B cell (primary cell): ENCODE data around the gene NHSL2. TPM values are rescaled to one million over a fixed set of nuclear protein-coding genes. Genes with fewer than 3 reads are reported as not detected.
"Not testable (repeated sequence)": the region's sequence is repeated elsewhere in the genome, so short reads cannot be mapped to it uniquely, and the experiment has no call there.

Experiments used
- ATAC-seq: fragments of 200-7000 bp; cut with Tn5 transposase; one replicate; pipeline ENCODE4 v1.10.0; 2021; ENCODE audit warnings: low read depth, mild to moderate bottlenecking, moderate number of reproducible peaks, moderate library complexity
- CTCF ChIA-PET: fragments of 350-600 bp; sonication (Branson Sonifier 250); formaldehyde crosslinking; loops from one replicate; lab custom pipeline; 2021; ENCODE audit warnings: antibody characterized with exemption, inconsistent platforms; lab: Charles Lee
- POLR2A ChIA-PET: fragments of 350-600 bp; sonication (Branson Sonifier 250); formaldehyde crosslinking; loops from one replicate; lab custom pipeline; 2021; ENCODE audit warnings: antibody characterized with exemption; lab: Charles Lee
- DNase-seq: peaks from one replicate; pipeline ENCODE4 v3.0.0; 2013
- H2AFZ ChIP-seq: 2 replicates; pipeline ENCODE4 v1.6.1; 2012; ENCODE audit warnings: mild to moderate bottlenecking, low read depth, low read length; ENCODE audit not compliant: insufficient read depth, poor library complexity, severe bottlenecking
- H3K27ac ChIP-seq, 2 donors: 1 replicate in 1 of 2; 2 replicates in 1 of 2; pipeline ENCODE4 v1.5.1; 2012 to 2013; ENCODE audit warnings: low read length in 2 of 2, mild to moderate bottlenecking in 2 of 2, moderate library complexity in 1 of 2
- H3K27me3 ChIP-seq, 4 experiments: fragments of 200-600 bp in 1 of 4; sonication (generic) in 1 of 4; replicated peaks in 1 of 4; 1 replicate in 2 of 4; 2 replicates in 2 of 4; pipeline versions ENCODE4 v1.6.1 to v1.7.0; 2013 to 2016; ENCODE audit warnings: low read length in 3 of 4, mild to moderate bottlenecking in 2 of 4, mixed read lengths in 1 of 4, moderate library complexity in 1 of 4; ENCODE audit not compliant: insufficient read depth in 4 of 4, control insufficient read depth in 3 of 4; ENCODE audit errors: control extremely low read depth in 1 of 4
- H3K36me3 ChIP-seq, 2 experiments: replicated peaks in 1 of 2; 1 replicate in 1 of 2; 2 replicates in 1 of 2; pipeline versions ENCODE4 v1.6.1 to v1.7.1; 2013; ENCODE audit warnings: low read length in 1 of 2; ENCODE audit not compliant: insufficient read depth in 2 of 2, control insufficient read depth in 1 of 2; ENCODE audit errors: control extremely low read depth in 1 of 2, extremely low read depth in 1 of 2
- H3K4me1 ChIP-seq, 2 donors: fragments of 200-600 bp in 1 of 2; sonication (generic) in 1 of 2; 1 replicate in 1 of 2; 2 replicates in 1 of 2; pipeline versions ENCODE4 v1.5.1 to v1.6.1; 2013 to 2017; ENCODE audit warnings: low read length in 2 of 2; ENCODE audit not compliant: control insufficient read depth in 2 of 2, insufficient read depth in 2 of 2
- H3K4me2 ChIP-seq: replicated peaks from 2 replicates; pipeline ENCODE3; 2012; ENCODE audit warnings: mild to moderate bottlenecking, low read depth, low read length; ENCODE audit not compliant: poor library complexity, severe bottlenecking
- H3K4me3 ChIP-seq, 5 experiments: fragments of 200-600 bp in 1 of 5; sonication (generic) in 1 of 5; 1 replicate in 3 of 5; 2 replicates in 2 of 5; pipeline versions ENCODE4 v1.5.1 to v1.7.0; 2011 to 2016; ENCODE audit warnings: low read length in 4 of 5, mild to moderate bottlenecking in 4 of 5, low read depth in 2 of 5, control low read depth in 1 of 5, moderate library complexity in 1 of 5; ENCODE audit not compliant: insufficient read depth in 1 of 5; ENCODE audit errors: control extremely low read depth in 1 of 5, extremely low read depth in 1 of 5
- H3K79me2 ChIP-seq: fragments of 200-600 bp; sonication (generic); one replicate; pipeline ENCODE4 v1.6.0; 2016; ENCODE audit warnings: low read length; ENCODE audit not compliant: control insufficient read depth, insufficient read depth
- H3K9ac ChIP-seq: fragments of 200-600 bp; sonication (generic); 2 replicates; pipeline ENCODE4 v1.6.1; 2017; ENCODE audit warnings: mild to moderate bottlenecking, low read length, moderate library complexity
- H3K9me3 ChIP-seq, 3 donors: one replicate each; pipeline versions ENCODE4 v1.6.1 to v1.7.1; 2013; ENCODE audit warnings: low read length in 2 of 3; ENCODE audit not compliant: control insufficient read depth in 2 of 3, insufficient read depth in 1 of 3; ENCODE audit errors: control extremely low read depth in 1 of 3
- H4K20me1 ChIP-seq: 2 replicates; pipeline ENCODE4 v1.6.0; 2012; ENCODE audit warnings: mild to moderate bottlenecking, low read length; ENCODE audit not compliant: insufficient read depth, control insufficient read depth, poor library complexity, severe bottlenecking
- H3K27ac Mint-ChIP-seq: one replicate; pipeline ENCODE4 v1.8.0; 2021; ENCODE audit warnings: mixed read lengths
- H3K27me3 Mint-ChIP-seq: one replicate; pipeline ENCODE4 v1.8.0; 2021; ENCODE audit warnings: mixed read lengths
- H3K4me1 Mint-ChIP-seq: one replicate; pipeline ENCODE4 v1.8.0; 2021; ENCODE audit warnings: mixed read lengths
- H3K4me3 Mint-ChIP-seq: one replicate; pipeline ENCODE4 v1.8.0; 2021; ENCODE audit warnings: mixed read lengths
- H3K9me3 Mint-ChIP-seq: one replicate; pipeline ENCODE4 v1.8.0; 2022; ENCODE audit warnings: mixed read lengths; ENCODE audit not compliant: insufficient read depth
- CTCF ChIP-seq: fragments of 200-600 bp; IDR thresholded peaks from one replicate; pipeline ENCODE4 v1.8.0; 2022; ENCODE audit warnings: antibody characterized with exemption, mild to moderate bottlenecking
- EZH2 ChIP-seq: IDR thresholded peaks from 2 replicates; pipeline ENCODE4 v1.6.1; 2012; ENCODE audit warnings: borderline replicate concordance, low read depth, mild to moderate bottlenecking, moderate library complexity, low read length; ENCODE audit not compliant: insufficient read depth, poor library complexity, severe bottlenecking
- WGBS: methylation state at CpG from one replicate; pipeline ENCODE4 v1.1.5; 2013; ENCODE audit warnings: missing lambda C conversion rate; ENCODE audit not compliant: insufficient coverage; 5-methylcytosine and 5-hydroxymethylcytosine counted together
- intact Hi-C: fragments of 100-400 bp; cut with micrococcal nuclease; formaldehyde crosslinking; loops from one replicate; pipeline ENCODE4 v1.10.0; 2022
- polyA plus RNA-seq: library from polyadenylated mRNA; depleted of rRNA; stranded (reverse); fragments of >200 nt; gene quantifications from 2 replicates; pipeline ENCODE4 v1.2.3, GENCODE V29; 2012
- total RNA-seq, 2 donors: library from RNA; stranded (reverse); fragments of 120-200 nt in 1 of 2; gene quantifications; 1 replicate in 1 of 2; 2 replicates in 1 of 2; pipeline versions ENCODE4 v1.2.3 to v1.2.4, GENCODE V29; 2013 to 2022

Gene NHSL2
- total and polyA plus RNA-seq, 2 donors (not counting 1 experiment from before 2014, with no cell fraction given), result 0.16 to 1.7 TPM

GRCh38 chrX:71958281-71958675 lies 47.6 kb downstream of the NHSL2 start:
- Histone ChIP-seq H3K4me3 (no peak overlapping the region), H3K36me3 (no peaks in the 10 kb centered on the region), H3K4me2 (no peak overlapping the region), H4K20me1 (no peaks in the 10 kb centered on the region), H2AFZ (no peak overlapping the region), H3K27ac (no peak overlapping the region), H3K9me3 (no peaks in the 10 kb centered on the region), H3K9ac (no peak overlapping the region), H3K79me2 (no peaks in the 10 kb centered on the region), H3K4me1 (no peaks in the 10 kb centered on the region), H3K27me3 (no peaks in the 10 kb centered on the region)
- intact Hi-C loops, result no loop called here
- no CpG with 5 or more reads among the region's 2 CpGs for WGBS
- Mint-ChIP-seq H3K9me3 (no peaks in the 10 kb centered on the region), H3K4me3 (no peak overlapping the region), H3K27ac (no peak overlapping the region), H3K27me3 (peaks cover 4% of the 10 kb centered on the region), H3K4me1 (no peaks in the 10 kb centered on the region)
- ATAC-seq, result no peak
- TF ChIP-seq CTCF, result no peak
- TF ChIP-seq EZH2, result no peak
- ChIA-PET POLR2A (no interaction called here), CTCF (no interaction called here)
- no peak for DNase-seq

GRCh38 chrX:71964184-71964583 lies 53.5 kb downstream of the NHSL2 start:
- H3K4me2 ChIP-seq, H2AFZ ChIP-seq, DNase-seq, H3K9me3 Mint-ChIP-seq, H3K36me3 ChIP-seq, H3K4me3 Mint-ChIP-seq, POLR2A ChIA-PET, H3K4me1 Mint-ChIP-seq, ATAC-seq, H3K79me2 ChIP-seq, H3K27ac Mint-ChIP-seq, H3K4me3 ChIP-seq, H3K4me1 ChIP-seq, H3K9me3 ChIP-seq, CTCF ChIA-PET, intact Hi-C loops, H3K27me3 ChIP-seq, H4K20me1 ChIP-seq, H3K9ac ChIP-seq, H3K27ac ChIP-seq: not testable (repeated sequence)
- peaks cover 12% of the 10 kb centered on the region for H3K27me3 Mint-ChIP-seq
